MG63 (cell line): ENCODE data around the gene RPS6KB1. TPM values are rescaled to one million over a fixed set of nuclear protein-coding genes. Genes with fewer than 3 reads are reported as not detected.
"Not testable (repeated sequence)": the region's sequence is repeated elsewhere in the genome, so short reads cannot be mapped to it uniquely, and the experiment has no call there.

Experiments used
- DNase-seq: peaks from one replicate; pipeline ENCODE4 v3.0.0-alpha.2; 2020
- H3K27me3 ChIP-seq: fragments of 250-450 bp; sonication (Bioruptor Pico); 2 replicates; pipeline ENCODE4 v1.5.1; 2020; ENCODE audit warnings: mild to moderate bottlenecking, moderate library complexity
- H3K36me3 ChIP-seq: fragments of 250-450 bp; sonication (Bioruptor Pico); 2 replicates; pipeline ENCODE4 v1.5.1; 2020; ENCODE audit warnings: mild to moderate bottlenecking, moderate library complexity
- H3K4me3 ChIP-seq: fragments of 250-450 bp; sonication (Bioruptor Pico); 2 replicates; pipeline ENCODE4 v1.5.1; 2020; ENCODE audit warnings: mild to moderate bottlenecking, moderate library complexity
- H3K9me3 ChIP-seq: fragments of 250-450 bp; sonication (Bioruptor Pico); 2 replicates; pipeline ENCODE4 v1.5.1; 2020; ENCODE audit warnings: mild to moderate bottlenecking, moderate library complexity
- total RNA-seq: library from RNA; depleted of rRNA; stranded (reverse); fragments of >200 nt; shearing (Covaris generic); gene quantifications from 2 replicates; pipeline ENCODE4 v1.2.3, GENCODE V29; 2014; ENCODE audit warnings: low replicate concordance

RPS6KB1 gene
- total RNA-seq, 1 experiment from 2014 or later = 10.0 TPM

- no peak for DNase-seq
- H3K4me3 ChIP-seq = no peak overlapping the region
- no peaks in the 10 kb centered on the region for H3K27me3 ChIP-seq
- peaks cover 28% of the 10 kb centered on the region for H3K36me3 ChIP-seq
- no peaks in the 10 kb centered on the region for H3K9me3 ChIP-seq
Observed at GRCh38 chr17:59858932-59859331, 34.0 kb upstream of the RPS6KB1 start.

GRCh38 chr17:59859444-59860025 is 33.4 kb upstream of the RPS6KB1 start:
- Histone ChIP-seq H3K9me3 (no peaks in the 10 kb centered on the region), H3K27me3 (no peaks in the 10 kb centered on the region), H3K4me3 (no peak overlapping the region), H3K36me3 (peaks cover 28% of the 10 kb centered on the region)
- DNase-seq = no peak

GRCh38 chr17:59863616-59864015 is 29.3 kb upstream of the RPS6KB1 start:
- H3K4me3 ChIP-seq = no peak overlapping the region
- peaks cover 29% of the 10 kb centered on the region for H3K36me3 ChIP-seq
- no peaks in the 10 kb centered on the region for H3K9me3 ChIP-seq
- DNase-seq = no peak
- H3K27me3 ChIP-seq = no peaks in the 10 kb centered on the region

- peaks cover 18% of the 10 kb centered on the region for H3K36me3 ChIP-seq
- no peak for DNase-seq
- no peak overlapping the region for H3K4me3 ChIP-seq
- H3K9me3 ChIP-seq = no peaks in the 10 kb centered on the region
- no peaks in the 10 kb centered on the region for H3K27me3 ChIP-seq
Observed at GRCh38 chr17:59869941-59870218, 23.0 kb upstream of the RPS6KB1 start.

- DNase-seq = no peak
- no peak overlapping the region for H3K4me3 ChIP-seq
- no peaks in the 10 kb centered on the region for H3K27me3 ChIP-seq
- H3K9me3 ChIP-seq = no peaks in the 10 kb centered on the region
- peaks cover 20% of the 10 kb centered on the region for H3K36me3 ChIP-seq
Observed at GRCh38 chr17:59870482-59870881, 22.4 kb upstream of the RPS6KB1 start.

- H3K36me3 ChIP-seq = peaks cover 33% of the 10 kb centered on the region
- no peaks in the 10 kb centered on the region for H3K27me3 ChIP-seq
- no peak overlapping the region for H3K4me3 ChIP-seq
- no peak for DNase-seq
- H3K9me3 ChIP-seq = no peaks in the 10 kb centered on the region
Observed at GRCh38 chr17:59872351-59872750, 20.6 kb upstream of the RPS6KB1 start.

GRCh38 chr17:59873414-59873813 is 19.5 kb upstream of the RPS6KB1 start:
- DNase-seq = not testable (repeated sequence)

GRCh38 chr17:59874376-59874775 is 18.5 kb upstream of the RPS6KB1 start:
- no peak overlapping the region for H3K4me3 ChIP-seq
- no peaks in the 10 kb centered on the region for H3K9me3 ChIP-seq
- no peaks in the 10 kb centered on the region for H3K27me3 ChIP-seq
- peaks cover 42% of the 10 kb centered on the region for H3K36me3 ChIP-seq
- no peak for DNase-seq

More at GRCh38 chr17:59873414-59873813, 19.5 kb upstream of the RPS6KB1 start:
- H3K27me3 ChIP-seq, H3K4me3 ChIP-seq, H3K9me3 ChIP-seq: not testable (repeated sequence)
- peaks cover 39% of the 10 kb centered on the region for H3K36me3 ChIP-seq

- Histone ChIP-seq H3K9me3 (no peaks in the 10 kb centered on the region), H3K27me3 (no peaks in the 10 kb centered on the region), H3K4me3 (no peak overlapping the region), H3K36me3 (peaks cover 51% of the 10 kb centered on the region)
- DNase-seq = no peak
Observed at GRCh38 chr17:59876107-59876506, 16.8 kb upstream of the RPS6KB1 start.

- DNase-seq = no peak
- no peaks in the 10 kb centered on the region for H3K9me3 ChIP-seq
- H3K4me3 ChIP-seq = no peak overlapping the region
- H3K27me3 ChIP-seq = no peaks in the 10 kb centered on the region
- H3K36me3 ChIP-seq = peaks cover 52% of the 10 kb centered on the region
Observed at GRCh38 chr17:59877965-59878364, 15.0 kb upstream of the RPS6KB1 start.

- no peak overlapping the region for H3K4me3 ChIP-seq
- no peaks in the 10 kb centered on the region for H3K9me3 ChIP-seq
- H3K27me3 ChIP-seq = no peaks in the 10 kb centered on the region
- peaks cover 52% of the 10 kb centered on the region for H3K36me3 ChIP-seq
- DNase-seq = no peak
Observed at GRCh38 chr17:59878624-59879023, 14.3 kb upstream of the RPS6KB1 start.

- Histone ChIP-seq H3K27me3 (no peaks in the 10 kb centered on the region), H3K9me3 (no peaks in the 10 kb centered on the region), H3K4me3 (no peak overlapping the region), H3K36me3 (peaks cover 53% of the 10 kb centered on the region)
- no peak for DNase-seq
Observed at GRCh38 chr17:59884861-59885260, 8.1 kb upstream of the RPS6KB1 start.

- Histone ChIP-seq H3K27me3 (no peaks in the 10 kb centered on the region), H3K4me3 (no peak overlapping the region), H3K9me3 (no peaks in the 10 kb centered on the region), H3K36me3 (peaks cover 54% of the 10 kb centered on the region)
- DNase-seq = no peak
Observed at GRCh38 chr17:59888145-59888750, 4.7 kb upstream of the RPS6KB1 start.

- no peaks in the 10 kb centered on the region for H3K9me3 ChIP-seq
- no peak overlapping the region for H3K4me3 ChIP-seq
- H3K36me3 ChIP-seq = peaks cover 32% of the 10 kb centered on the region
- no peak for DNase-seq
- no peaks in the 10 kb centered on the region for H3K27me3 ChIP-seq
Observed at GRCh38 chr17:59890720-59891119, 2.2 kb upstream of the RPS6KB1 start.

- Histone ChIP-seq H3K36me3 (peaks cover 30% of the 10 kb centered on the region), H3K4me3 (peak overlapping the region; percentile 95), H3K9me3 (no peaks in the 10 kb centered on the region), H3K27me3 (no peaks in the 10 kb centered on the region)
- no peak for DNase-seq
Observed at GRCh38 chr17:59892251-59892923, 534 bp upstream of the RPS6KB1 start.

GRCh38 chr17:59893676-59894100 is 767 bp downstream of the RPS6KB1 start:
- peaks cover 24% of the 10 kb centered on the region for H3K36me3 ChIP-seq
- no peaks in the 10 kb centered on the region for H3K9me3 ChIP-seq
- H3K27me3 ChIP-seq = no peaks in the 10 kb centered on the region
- DNase-seq = peak; percentile 13
- H3K4me3 ChIP-seq = peak overlapping the region; percentile 95

- no peak for DNase-seq
- Histone ChIP-seq H3K9me3 (no peaks in the 10 kb centered on the region), H3K4me3 (no peak overlapping the region), H3K36me3 (peaks cover 12% of the 10 kb centered on the region), H3K27me3 (no peaks in the 10 kb centered on the region)
Observed at GRCh38 chr17:59897090-59897489, 4.2 kb downstream of the RPS6KB1 start.

- H3K4me3 ChIP-seq = no peak overlapping the region
- DNase-seq = no peak
- H3K27me3 ChIP-seq = no peaks in the 10 kb centered on the region
- peaks cover 12% of the 10 kb centered on the region for H3K36me3 ChIP-seq
- H3K9me3 ChIP-seq = no peaks in the 10 kb centered on the region
Observed at GRCh38 chr17:59899099-59899498, 6.2 kb downstream of the RPS6KB1 start.
